Tibial artery (tissue), 4 donors: Measurements from ENCODE around the gene PKMYT1.

ENCODE experiments used
- DNase-seq, 2 donors: peaks; one replicate each; pipeline ENCODE4 v3.0.0-alpha.2; 2019
- H3K27ac ChIP-seq, 2 donors: fragments of 200-600 bp; sonication (generic) in 1 of 2; 1 replicate in 1 of 2; 2 replicates in 1 of 2; pipeline ENCODE4 v1.5.1; 2018 to 2019; ENCODE audit warnings: mild to moderate bottlenecking in 1 of 2
- H3K27me3 ChIP-seq, 2 donors: fragments of 200-600 bp; sonication (generic) in 1 of 2; one replicate each; pipeline versions ENCODE4 v1.5.1 to v1.6.0; 2016 to 2019
- H3K36me3 ChIP-seq, 3 donors: fragments of 200-600 bp; sonication (generic) in 2 of 3; one replicate each; pipeline ENCODE4 v1.5.1; 2016 to 2019; ENCODE audit warnings: mild to moderate bottlenecking in 2 of 3
- H3K4me1 ChIP-seq, 4 donors: fragments of 200-600 bp; sonication (generic) in 2 of 4; 1 replicate in 3 of 4; 2 replicates in 1 of 4; pipeline ENCODE4 v1.5.1; 2016 to 2019
- H3K4me3 ChIP-seq, 2 donors: fragments of 200-600 bp; sonication (generic) in 1 of 2; 1 replicate in 1 of 2; 2 replicates in 1 of 2; pipeline ENCODE4 v1.5.1; 2018 to 2019; ENCODE audit warnings: mild to moderate bottlenecking in 2 of 2
- H3K9me3 ChIP-seq, 3 donors: fragments of 200-600 bp; sonication (generic) in 1 of 3; one replicate each; pipeline ENCODE4 v1.5.1; 2016 to 2019
- CTCF ChIP-seq, 2 experiments: fragments of 200-600 bp in 1 of 2; fragments of 450-650 bp in 1 of 2; IDR thresholded peaks; one replicate each; pipeline ENCODE4 v1.5.1; 2017 to 2019; ENCODE audit warnings: antibody characterized with exemption in 2 of 2, mild to moderate bottlenecking in 1 of 2, moderate library complexity in 1 of 2
- intact Hi-C: fragments of 100-400 bp; cut with DNase I; formaldehyde crosslinking; loops from one replicate; pipeline ENCODE4 v1.15.0; 2023; ENCODE audit warnings: low total_unique reads

Gene PKMYT1

GRCh38 chr16:2977440-2977839 lies 2.8 kb downstream of the PKMYT1 start:
- Histone ChIP-seq H3K4me1 (peaks cover 0 to 16% (median 14%) of the 10 kb centered on the region in 4 donors), H3K27me3 (peaks cover 0 to 49% of the 10 kb centered on the region in 2 donors), H3K4me3 (no peak overlapping the region), H3K36me3 (no peaks in the 10 kb centered on the region), H3K9me3 (no peaks in the 10 kb centered on the region), H3K27ac (no peak overlapping the region)
- no peak for DNase-seq
- no peak for TF ChIP-seq CTCF (IDR thresholded peaks at IDR 0.05)
- intact Hi-C loops = no loop called here

- no peak for DNase-seq
- TF ChIP-seq CTCF (IDR thresholded peaks at IDR 0.05) = no peak
- H3K36me3 ChIP-seq = no peaks in the 10 kb centered on the region
- H3K27me3 ChIP-seq = peaks cover 0 to 49% of the 10 kb centered on the region in 2 donors
- H3K4me1 ChIP-seq = peaks cover 0 to 16% (median 14%) of the 10 kb centered on the region in 4 donors
- no peak overlapping the region for H3K27ac ChIP-seq
- H3K9me3 ChIP-seq = no peaks in the 10 kb centered on the region
- intact Hi-C loops = no loop called here
- H3K4me3 ChIP-seq = no peak overlapping the region
Measured at GRCh38 chr16:2976673-2977072, 3.6 kb downstream of the PKMYT1 start.

- TF ChIP-seq CTCF (IDR thresholded peaks at IDR 0.05) = no peak
- Histone ChIP-seq H3K4me3 (no peak overlapping the region), H3K36me3 (no peaks in the 10 kb centered on the region), H3K4me1 (peaks cover 0 to 15% (median 13%) of the 10 kb centered on the region in 4 donors), H3K9me3 (no peaks in the 10 kb centered on the region), H3K27me3 (peaks cover 0 to 49% of the 10 kb centered on the region in 2 donors), H3K27ac (no peak overlapping the region)
- no peak for DNase-seq
- intact Hi-C loops = no loop called here
Measured at GRCh38 chr16:2976201-2976600, 4.0 kb downstream of the PKMYT1 start.

GRCh38 chr16:2975161-2975795 lies 5.0 kb downstream of the PKMYT1 start:
- H3K27me3 ChIP-seq = peaks cover 0 to 52% of the 10 kb centered on the region in 2 donors
- H3K27ac ChIP-seq = no peak overlapping the region
- TF ChIP-seq CTCF (IDR thresholded peaks at IDR 0.05) = no peak
- intact Hi-C loops = no loop called here
- H3K36me3 ChIP-seq = no peaks in the 10 kb centered on the region
- DNase-seq = no peak
- no peaks in the 10 kb centered on the region for H3K9me3 ChIP-seq
- H3K4me1 ChIP-seq = peaks cover 0 to 13% (median 9%) of the 10 kb centered on the region in 4 donors
- H3K4me3 ChIP-seq = no peak overlapping the region

GRCh38 chr16:2974319-2975056 lies 5.8 kb downstream of the PKMYT1 start:
- no peaks in the 10 kb centered on the region for H3K36me3 ChIP-seq
- no peaks in the 10 kb centered on the region for H3K9me3 ChIP-seq
- no peak for DNase-seq
- peaks cover 0 to 13% (median 9%) of the 10 kb centered on the region in 4 donors for H3K4me1 ChIP-seq
- H3K4me3 ChIP-seq = no peak overlapping the region
- no peak for TF ChIP-seq CTCF (IDR thresholded peaks at IDR 0.05)
- no peak overlapping the region for H3K27ac ChIP-seq
- intact Hi-C loops = no loop called here
- H3K27me3 ChIP-seq = peaks cover 0 to 51% of the 10 kb centered on the region in 2 donors
